HG02763 (cell line): Measurements from ENCODE around the gene CHD2.
"Not testable (repeated sequence)": the region's sequence is repeated elsewhere in the genome, so short reads cannot be mapped to it uniquely, and the experiment has no call there.

Experiments used
- ATAC-seq: cut with Tn5 transposase; IDR thresholded peaks from one replicate; pipeline ENCODE4 v1.9.1; 2021; ENCODE audit warnings: mild to moderate bottlenecking, moderate library complexity; ENCODE audit not compliant: unreplicated experiment

The CHD2 gene

DNA sequence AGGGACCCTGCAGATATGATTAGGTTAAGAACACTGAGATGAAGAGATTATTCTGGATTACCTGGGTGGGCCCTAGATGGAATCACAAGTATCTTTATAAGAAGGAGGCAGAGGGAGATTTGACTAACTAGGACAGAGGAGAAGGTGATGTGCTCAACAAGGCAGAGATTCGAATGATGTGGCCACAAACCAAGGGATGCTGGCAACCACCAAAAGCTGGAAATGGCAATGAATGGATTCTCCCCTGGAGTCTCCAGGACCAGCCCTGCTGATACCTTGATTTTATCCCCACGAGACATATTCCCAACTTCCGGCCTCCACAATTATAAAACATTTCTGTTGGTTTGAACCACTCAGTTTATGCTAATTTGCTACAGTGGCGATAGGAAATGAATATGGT, 146.0 kb downstream of the CHD2 start:
- ATAC-seq: no peak

DNA sequence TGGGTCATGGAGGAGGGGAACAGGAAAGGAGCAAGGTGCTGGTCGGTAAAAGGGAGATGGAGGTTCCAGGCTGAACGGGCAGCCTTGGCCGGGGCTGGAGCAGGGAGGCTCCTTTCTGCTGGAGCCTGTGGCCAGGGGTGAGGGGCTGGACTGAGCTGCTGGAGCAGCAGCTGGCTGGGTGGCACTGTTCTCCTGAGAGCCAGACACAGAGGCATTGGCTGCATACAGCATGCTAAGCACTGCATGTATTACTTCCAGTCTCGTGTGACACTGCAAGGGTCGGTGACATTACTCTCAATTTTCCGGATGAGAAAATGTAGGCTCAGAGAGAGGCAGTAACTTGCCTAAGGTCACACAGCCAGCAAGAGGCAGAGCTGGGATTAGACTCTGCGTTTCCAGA, 146.6 kb downstream of the CHD2 start:
- ATAC-seq: no peak

DNA sequence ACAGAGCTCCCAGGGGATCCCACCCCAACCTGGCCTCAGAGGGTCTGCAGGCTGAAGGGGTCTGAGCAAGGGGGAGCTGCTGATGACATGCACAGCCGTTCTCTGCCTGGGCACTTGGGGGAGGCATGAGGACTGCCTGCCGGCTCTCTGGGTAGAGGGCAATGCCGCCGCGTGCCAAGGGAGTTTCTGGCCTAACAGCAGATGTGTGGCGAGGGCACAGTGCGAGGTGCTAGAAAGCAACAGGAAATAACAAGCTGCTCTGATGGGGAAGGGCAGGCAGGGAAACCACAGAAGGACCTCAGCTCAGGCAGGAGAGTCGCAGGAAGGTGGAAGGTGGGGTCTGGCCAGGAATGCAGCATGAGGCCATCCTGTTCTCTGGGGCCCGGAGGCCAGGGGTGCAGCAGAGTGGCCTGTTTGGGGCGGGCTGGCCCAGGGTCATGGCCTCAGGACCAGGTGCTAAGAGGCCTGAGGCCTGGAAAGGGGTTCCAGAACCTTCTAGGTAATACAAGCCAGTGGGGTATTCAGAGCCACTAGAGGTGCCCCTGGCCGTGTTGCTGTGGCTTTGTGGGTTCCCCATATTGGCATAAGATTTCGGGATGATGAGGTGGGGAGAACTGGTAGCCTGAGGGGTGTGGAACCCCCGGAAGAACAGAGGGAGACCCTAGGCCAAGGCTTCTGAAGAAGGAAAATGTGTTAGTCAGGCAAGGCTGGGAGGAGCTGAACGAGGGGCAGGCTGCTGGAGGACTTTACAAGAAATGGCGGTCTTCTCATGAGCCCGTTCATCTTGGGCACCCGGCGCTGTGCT, 147.7 kb downstream of the CHD2 start:
- no peak for ATAC-seq

DNA sequence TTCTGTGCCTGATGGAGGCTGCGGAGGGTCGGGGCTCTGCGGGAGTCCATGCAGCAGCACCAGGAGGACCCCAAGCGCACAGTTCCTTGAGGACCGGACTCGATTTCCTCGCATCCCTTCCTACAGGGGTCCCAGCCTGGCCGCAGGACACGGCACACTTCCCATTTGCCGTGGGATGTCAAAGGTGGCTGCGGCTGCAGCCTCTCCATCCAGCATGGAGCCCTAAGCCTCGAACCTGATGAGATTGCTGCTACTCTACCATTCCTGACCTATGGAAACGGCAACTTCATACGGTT, 148.2 kb downstream of the CHD2 start:
- ATAC-seq: no peak

DNA sequence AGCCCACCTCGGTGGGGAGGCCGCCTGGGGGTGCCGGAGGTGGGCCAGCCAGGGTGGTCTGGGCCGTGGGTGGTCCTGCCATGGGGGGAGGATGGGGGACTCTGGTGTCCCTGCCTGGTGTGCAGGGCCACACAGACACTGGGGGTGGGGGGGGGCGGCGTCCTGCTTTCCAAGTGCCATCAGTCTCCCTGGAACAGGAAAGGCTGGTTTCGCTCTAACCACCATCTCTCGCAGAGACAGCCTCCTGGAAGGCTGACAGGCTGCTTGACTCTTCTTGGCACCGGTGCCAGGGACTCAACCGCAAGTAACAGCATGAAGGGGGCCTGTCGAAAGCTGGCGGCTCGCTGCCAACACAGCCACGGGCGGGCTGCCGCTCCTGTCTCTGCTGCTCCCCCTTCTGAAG, 148.6 kb downstream of the CHD2 start:
- no peak for ATAC-seq

DNA sequence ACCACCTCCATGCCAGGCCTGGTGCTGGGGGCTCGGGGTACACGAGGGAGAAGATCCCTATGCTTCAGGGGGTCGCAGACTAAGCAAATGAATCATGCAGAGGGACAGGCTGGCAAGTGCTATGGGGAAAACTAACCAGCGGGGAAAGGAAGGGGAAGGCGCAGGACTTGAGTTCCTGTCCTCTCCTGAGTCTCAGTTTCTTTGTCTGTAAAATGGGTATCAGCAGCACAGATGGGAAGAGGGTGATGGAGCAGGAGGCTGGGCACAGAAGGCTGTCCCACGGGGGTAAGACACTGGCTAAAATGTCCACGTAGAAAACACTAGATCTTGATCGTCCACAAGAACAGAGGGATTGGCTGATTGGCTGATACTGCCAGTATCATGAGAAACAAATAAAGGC, 149.1 kb downstream of the CHD2 start:
- no peak for ATAC-seq

DNA sequence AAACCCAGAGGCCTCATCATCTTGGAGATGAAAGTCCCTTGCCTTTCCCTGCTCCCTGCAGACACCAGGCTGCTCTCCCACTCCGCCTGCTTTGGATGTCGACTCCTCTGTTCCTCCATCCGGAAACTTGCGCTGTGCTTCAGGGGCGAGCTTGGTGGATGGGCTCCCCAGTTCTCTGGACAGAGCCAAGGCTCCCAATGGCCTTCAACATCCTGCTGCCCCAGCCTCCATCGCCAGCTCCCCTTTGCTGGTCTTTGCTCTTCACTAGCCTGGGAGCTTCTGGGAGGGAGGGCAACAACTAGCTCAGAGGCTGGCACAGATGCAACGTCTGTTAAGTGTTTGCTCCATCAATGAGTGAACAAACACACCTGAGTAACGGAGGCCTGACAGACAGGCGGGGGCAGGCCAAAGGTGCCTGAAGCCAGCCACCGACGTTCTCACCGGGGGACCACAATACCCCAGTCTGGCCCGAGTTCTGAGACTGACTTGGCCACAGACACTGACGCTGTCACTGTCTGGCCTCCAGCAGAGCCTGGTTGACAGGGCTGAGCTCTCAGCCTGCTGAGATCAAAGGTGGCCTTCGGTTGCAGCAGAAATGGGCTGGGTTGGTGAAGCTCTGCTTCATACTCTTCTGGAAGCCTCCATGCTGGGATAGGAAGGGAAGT, 149.9 kb downstream of the CHD2 start:
- no peak for ATAC-seq

DNA sequence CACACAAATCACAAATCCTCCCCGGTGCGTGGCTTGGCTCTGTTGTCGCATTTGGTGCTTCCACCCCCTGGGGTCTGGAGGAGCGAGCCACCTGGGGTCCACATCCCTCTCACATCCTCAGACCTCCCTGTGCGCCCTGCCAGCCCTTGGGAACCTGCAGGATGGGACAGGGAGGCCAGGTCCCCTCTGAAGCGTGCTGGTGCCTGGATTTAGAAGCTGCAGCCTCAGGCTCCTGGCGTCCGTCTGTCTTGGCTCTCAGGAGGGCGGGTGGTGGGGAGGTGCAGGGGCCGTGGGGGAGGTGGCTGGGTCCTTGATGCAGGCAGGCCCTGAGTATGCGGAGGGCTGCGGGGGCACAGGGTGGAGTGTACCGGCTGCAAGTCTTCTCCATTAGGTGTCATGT, 150.5 kb downstream of the CHD2 start:
- no peak for ATAC-seq

DNA sequence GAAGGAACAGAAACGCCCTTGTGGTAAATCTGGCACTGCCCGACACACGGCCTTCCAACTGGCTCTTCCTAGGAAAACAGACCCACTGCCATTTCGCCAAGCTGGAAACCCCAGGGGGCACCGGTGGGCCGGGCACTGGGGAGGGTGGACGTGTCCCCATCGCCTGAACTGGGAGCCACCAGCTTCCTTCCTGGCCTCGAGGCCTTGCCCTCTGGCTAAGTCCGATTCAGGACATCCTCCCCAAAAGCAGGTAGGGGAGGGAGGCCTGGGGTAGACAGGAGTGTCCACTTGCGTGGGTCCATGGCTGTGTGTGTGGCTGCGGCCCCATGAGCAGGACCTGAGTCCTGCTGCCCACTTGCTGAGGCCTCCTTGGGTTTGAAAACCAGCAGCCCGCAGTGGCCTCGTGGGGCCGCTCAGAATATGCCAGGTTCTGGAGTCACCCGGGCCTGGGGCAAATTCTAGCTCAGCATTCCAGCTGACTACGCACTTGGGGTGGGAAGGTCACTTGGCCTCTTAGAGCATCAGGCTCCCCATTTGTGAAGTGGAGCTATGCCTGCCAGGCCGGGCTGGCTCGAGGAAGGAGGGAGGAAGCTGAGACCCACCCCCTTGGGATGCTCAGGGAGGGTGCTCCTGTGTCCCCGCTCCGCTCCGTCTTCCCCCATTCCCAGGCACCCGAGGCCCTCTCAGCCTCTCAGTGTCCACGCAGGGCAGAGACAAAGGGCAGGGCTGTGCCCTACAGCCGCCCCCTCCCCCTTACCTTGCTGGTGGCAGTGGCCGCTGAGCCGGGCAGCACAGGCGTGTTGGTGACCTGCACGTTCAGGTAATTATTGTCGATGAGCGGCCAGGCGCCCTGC, 151.3 kb downstream of the CHD2 start:
- ATAC-seq: no peak

DNA sequence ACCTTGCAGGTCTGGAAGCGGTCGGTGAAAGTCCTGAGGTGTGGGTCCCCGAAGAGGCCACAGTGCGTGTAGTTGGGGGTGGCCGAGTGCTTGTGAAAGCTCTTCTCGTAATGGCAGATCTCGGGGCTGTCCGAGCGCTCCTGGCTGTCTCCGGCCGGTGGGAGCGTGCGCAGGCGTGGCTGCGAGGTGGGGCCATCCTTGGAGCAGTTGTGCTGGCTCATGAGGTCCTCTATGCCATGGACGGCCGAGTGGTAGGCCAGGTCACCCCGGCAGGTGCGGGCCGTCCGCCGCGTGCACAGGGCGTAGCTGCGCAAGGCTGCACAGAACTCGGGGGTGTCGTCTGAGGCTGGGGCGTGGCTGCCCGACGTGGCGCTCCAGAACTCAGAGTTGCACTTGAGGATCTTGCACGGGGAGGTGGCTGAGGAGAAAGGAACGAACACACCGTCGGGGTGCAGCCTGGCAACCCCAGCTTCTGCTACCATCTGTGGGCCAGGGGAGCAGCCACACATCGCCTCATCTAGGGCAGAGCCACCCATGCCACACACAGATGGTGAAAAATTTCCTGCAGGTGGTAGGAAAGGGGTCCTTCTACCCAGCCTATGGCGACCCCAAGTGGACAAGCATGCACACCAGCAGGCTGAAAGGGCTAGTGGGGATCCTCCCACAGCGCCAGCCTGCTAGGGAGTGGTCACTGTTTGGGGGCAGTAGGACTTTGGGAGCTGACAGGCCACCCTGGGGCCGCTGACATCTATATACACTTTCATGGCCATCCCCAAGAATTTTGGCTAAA, 152.2 kb downstream of the CHD2 start:
- no peak for ATAC-seq

DNA sequence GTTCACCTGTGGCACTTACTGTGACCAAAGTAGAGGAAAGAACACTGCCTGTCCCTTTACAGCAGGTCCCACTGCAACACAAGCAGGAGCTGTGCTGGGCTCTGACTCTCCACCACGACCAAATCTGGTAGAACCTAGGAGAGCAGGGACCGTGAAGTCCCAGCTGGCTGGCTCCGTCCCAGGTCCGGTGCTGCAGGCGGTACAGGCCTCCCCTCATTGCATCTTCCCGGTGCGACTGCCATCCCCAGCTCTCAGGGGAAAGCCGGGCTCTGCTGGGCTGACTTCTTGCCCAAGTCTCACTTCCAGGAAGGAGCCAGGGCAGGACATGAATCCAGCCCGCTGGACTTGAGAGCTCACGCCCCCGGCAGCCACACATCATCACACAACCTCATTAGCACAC, 155.1 kb downstream of the CHD2 start:
- no peak for ATAC-seq

DNA sequence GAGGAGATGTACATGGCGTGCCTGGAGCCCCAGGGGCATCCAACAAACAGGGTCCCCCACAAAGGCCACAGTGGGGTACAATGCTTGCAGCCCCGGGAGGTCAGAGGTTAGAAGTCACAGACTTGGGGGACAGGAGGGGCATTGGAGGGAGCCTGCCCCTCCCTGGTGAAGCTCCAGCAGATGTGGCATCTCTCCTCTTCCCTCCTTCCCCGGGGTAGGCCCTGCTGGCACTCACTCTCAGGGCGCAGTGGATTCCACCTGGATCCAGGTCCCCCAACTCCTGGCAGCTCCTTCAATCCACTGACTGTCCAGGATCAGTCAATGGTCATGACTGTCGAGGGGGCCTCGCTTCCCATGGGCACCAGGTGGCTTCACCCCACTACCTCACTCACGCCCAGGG, 156.7 kb downstream of the CHD2 start:
- ATAC-seq: no peak

DNA sequence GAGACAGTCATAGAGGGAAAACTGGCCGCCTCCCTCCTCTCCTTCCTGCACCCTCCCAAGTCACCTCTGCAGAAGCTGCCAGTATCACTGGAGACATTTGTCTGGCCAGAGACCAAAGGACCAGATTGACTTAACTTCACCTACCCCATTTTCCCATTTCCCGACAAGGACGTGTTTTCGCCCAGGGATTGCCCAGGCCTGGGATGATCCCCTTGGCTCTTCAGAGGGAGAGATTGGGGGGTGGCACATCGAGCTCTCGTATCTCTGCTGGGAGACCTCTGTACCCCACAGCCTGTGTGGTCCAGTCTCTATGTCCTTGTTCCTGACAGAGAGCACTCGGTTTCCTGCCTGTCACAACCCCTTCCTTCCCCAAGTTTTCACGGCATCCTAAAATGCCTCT, 157.5 kb downstream of the CHD2 start:
- ATAC-seq: no peak

DNA sequence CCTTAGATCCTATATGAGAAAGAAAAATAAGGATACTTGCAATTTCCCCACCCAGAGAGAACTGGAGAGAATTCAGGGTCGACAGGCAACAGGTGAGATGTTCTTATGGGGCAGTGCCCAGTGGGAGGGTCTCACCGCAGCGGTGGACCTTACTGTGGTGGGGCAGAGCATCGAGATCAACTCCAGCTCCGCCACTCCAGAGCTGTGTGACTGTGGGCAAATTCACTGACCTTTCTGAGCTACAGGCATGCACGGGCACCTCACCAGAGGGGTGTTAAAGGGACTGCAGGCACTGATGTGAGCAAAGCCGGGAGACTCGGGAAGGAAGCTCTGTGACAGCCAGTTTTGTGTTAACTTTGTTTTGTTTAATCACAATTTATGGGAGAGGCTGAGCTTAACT, 158.0 kb downstream of the CHD2 start:
- no peak for ATAC-seq

DNA sequence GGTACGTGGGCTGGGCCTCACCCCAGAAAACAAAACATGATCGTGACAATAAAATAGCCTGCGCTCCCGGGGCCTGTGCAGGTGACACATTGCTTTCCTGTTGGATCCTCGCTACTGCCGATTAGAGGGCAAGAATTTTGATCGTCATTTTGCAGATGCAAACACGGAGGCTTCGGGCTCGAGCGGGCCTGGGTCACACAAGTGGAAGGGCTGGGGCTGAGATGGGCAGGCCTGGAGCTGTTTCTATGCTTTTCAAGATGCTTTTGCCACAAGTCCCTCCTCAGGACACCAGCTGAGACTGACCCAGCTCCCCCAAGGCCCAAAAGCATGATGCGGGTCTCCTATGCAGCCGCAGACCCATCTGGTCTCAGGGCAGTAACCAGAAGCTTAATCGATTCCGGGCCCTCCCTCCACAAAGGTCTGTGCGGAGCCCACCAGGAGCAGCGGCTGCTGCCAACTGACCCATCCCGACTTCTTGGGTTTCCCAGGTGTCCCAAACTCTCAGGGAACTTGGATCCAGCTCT, 158.8 kb downstream of the CHD2 start:
- ATAC-seq: no peak

DNA sequence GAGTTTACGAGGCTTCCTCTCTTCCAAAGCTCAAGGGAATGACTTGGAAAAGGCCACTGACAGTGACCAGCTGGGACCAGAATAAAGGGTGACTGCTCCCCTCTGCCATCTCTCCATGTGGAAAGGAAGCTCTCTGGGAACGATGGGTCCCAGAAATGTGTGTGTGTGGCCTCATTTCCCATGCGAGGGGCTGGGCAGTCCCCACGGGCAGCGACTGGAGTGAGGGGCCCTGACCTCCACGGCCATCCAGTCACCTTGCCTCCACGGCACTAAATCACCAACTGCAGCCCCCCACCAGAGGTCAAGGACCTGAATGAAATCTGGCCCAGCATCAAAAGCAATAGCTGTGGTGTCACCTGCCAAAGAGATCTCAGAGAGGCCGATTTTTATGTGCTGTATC, 159.3 kb downstream of the CHD2 start:
- ATAC-seq: no peak

DNA sequence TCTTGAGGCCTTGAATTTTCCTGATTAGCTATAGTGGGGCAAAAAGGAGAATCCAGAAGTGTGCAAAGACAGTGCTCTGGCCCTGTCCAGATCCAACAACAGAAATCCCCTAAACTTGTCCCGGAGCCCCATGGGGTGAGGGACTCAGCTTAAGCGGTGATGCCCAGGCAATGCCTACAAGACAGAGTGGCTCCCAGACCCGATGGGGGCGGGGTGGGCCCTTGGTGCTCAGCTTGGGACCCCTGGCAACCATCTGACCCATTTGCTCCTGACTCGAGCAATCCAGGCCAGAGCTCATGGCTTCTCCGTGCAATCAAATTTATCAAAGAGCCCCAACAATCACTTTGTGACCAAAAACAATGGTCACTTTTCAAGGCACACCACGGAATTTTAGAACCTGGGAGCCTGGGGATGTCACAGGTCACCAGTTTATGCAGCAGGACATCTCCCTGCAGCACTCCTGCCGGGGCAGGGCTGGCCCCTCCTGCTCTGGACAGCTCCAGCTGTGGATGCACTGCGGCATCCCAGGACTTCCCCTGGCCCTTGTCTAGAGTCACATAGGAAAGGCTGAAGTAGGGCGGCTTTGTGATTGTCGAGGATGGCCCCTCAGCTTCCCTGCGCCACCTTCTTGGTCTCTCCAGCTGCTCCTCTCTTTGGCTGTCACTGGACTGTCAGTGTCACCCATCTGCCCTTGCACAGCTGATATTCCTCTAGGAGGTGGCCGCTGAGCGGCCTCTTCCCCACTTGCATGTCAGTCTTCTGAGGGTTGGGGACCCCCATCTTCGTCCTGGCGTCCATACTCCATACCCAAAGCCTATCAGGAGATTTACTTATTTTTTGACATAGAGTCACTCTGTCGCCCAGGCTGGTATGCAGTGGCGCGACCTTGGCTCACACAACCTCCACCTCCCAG, 160.5 kb downstream of the CHD2 start:
- no peak for ATAC-seq

DNA sequence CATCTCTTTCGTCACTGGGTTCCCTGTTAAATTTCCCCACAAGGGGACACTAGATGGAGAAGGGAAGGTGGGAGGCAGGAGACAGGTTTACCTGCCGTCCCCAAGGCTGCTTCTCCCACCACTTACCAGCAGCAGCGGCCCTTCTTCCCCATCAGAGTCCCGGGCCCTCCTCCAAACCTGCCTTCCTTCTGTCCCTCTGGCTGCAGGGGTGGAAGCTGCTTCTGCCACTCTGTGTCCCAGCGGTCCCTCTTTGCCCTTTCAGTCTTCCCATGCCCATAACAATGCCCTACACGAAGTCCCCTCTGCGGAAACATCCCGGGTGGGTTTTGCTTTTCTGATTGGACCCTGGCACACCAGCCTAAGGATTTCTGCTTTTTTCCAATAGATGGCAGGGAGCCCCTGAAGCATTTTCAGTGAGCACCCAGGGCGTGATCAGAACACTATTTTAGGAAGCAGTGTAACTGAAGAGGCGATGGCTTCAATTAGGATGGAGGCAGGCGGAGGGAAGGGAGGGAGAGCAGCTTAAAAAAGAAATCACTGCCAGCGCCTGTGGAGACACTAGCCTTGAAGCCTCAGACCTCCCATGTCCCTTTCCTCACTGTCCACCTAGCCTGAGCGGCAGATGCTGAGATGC, 162.6 kb downstream of the CHD2 start:
- ATAC-seq: not testable (repeated sequence)

DNA sequence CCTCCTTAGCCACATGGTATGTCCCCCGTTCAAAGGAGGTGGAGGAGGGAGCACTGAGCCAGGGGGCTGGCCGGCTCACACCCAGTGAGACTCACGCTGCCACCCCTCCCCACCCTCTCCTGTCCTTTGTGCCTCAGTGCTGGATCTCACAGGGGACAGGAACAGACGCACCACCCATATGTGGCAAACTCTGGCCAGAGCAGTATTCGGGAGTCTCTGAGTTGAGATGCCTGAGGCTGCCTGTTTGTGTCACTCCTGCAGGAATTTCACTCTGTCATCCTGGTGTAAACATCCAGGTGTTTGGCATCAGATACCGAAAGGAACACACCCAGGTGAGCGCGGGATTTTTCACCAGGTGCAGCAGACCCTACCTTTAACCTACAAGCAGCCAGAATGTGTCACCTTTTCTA, 163.1 kb downstream of the CHD2 start:
- no peak for ATAC-seq
